Superior temporal gyrus (tissue), 1 donor: ENCODE data around the gene KCNV2.

Experiments
- DNase-seq: peaks from one replicate; pipeline ENCODE4 v3.0.0-alpha.2; 2016; ENCODE audit errors: extremely low spot score

The KCNV2 gene

GRCh38 chr9:2758898-2759510 is 41.7 kb downstream of the KCNV2 start:
- no peak for DNase-seq

- DNase-seq, result no peak
Observed at GRCh38 chr9:2761424-2761823, 44.1 kb downstream of the KCNV2 start.

- DNase-seq, result no peak
Observed at GRCh38 chr9:2764353-2764752, 47.0 kb downstream of the KCNV2 start.

DNA sequence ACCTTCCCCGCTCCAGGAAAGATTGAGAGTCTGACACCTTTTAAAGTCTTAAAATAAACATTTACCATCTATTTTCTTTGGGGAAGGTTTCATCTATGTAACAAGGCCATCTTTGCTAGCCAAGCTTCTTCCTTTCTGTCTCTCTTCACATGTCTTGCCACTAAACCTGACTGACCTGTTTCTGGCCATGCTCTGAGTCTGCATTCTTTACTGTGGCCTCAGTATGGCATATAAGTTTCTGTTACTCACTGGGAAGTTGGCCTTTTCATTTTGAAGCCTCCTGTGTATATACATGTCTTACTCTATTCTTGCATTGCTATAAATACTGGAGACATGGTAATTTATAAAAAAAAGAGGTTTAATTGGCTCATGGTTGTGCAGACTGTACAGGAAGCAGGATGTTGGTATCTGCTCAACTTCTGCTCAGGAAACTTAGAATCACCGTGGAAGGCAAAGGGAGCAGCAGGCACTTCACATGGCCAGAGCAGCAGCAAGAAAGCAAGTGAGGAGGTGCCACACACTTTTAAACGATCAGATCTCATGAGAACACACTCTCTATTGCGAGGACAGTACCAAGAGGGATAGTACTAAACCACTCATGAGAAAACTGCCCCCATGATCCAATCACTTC is 48.1 kb downstream of the KCNV2 start:
- DNase-seq, result no peak

DNA sequence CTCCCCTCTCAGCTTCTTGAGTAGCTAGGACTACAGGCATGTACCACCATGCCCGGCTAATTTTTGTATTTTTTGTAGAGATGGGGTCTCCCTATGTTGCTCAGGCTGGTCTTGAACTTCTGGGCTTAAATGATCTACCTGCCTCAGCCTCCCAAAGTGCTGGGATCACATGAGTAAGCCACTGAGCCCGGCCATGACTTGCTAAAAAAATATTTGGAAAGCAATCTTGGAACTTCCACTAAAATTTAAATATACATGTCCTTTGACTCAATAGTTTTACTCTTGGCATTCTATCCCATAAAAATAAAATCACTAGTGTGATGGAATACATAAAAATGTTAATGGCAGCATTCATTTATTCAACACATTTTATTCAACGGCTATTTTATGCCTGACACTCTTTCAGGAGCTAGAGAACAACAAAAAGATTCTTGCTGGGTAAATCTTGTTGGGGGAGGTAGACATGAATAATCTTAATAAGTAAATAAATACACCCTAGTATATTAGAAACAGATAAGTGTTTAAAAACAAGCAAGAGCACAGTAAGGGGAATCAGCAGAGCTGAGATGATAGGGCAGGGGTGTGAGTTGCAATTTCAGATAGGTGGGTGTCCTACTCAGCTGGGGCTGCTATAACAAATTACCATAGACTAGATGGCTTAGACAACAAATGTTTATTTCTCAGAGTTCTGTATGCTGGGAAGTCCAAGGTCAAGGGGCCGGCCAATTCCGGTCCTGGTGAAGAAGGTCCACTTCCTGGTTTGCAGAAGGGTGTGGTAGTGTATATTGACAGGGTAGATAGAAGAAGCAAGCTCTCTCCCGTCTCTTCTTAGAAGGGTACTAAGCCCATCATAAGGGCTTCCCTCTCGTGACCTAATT is 50.7 kb downstream of the KCNV2 start:
- DNase-seq, result no peak

GRCh38 chr9:2771087-2771486 is 53.8 kb downstream of the KCNV2 start:
- no peak for DNase-seq

GRCh38 chr9:2771661-2772060 is 54.4 kb downstream of the KCNV2 start:
- DNase-seq, result no peak

- DNase-seq, result no peak
Observed at GRCh38 chr9:2777454-2777853, 60.1 kb downstream of the KCNV2 start.

DNA sequence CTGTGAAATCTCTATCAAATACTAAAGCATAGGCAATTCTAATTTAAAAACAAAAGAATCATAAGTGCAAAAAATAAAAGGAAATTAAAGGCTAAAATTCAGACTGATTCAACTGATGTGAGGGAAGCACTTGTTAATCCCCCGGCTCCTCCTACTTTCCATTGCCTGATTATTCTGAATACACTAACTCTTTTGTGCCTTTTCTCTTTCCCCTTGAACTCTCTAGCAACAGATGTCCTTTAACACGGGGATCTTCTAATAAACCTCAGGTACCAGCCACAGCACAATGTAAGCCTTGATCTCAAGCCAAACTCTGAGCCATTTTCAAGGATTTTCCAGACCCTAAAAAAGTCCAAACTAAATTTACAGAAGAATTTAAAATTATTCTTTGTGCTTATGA is 61.5 kb downstream of the KCNV2 start:
- no peak for DNase-seq
